Measurements from ENCODE around the gene RPH3AL. TPM values are rescaled to one million over a fixed set of nuclear protein-coding genes. Genes with fewer than 3 reads are reported as not detected.
"Not testable (repeated sequence)": the region's sequence is repeated elsewhere in the genome, so short reads cannot be mapped to it uniquely, and the experiment has no call there.

Gene RPH3AL
- polyA plus RNA-seq, 1 donor from 2014 or later: 0.87 TPM

DNA sequence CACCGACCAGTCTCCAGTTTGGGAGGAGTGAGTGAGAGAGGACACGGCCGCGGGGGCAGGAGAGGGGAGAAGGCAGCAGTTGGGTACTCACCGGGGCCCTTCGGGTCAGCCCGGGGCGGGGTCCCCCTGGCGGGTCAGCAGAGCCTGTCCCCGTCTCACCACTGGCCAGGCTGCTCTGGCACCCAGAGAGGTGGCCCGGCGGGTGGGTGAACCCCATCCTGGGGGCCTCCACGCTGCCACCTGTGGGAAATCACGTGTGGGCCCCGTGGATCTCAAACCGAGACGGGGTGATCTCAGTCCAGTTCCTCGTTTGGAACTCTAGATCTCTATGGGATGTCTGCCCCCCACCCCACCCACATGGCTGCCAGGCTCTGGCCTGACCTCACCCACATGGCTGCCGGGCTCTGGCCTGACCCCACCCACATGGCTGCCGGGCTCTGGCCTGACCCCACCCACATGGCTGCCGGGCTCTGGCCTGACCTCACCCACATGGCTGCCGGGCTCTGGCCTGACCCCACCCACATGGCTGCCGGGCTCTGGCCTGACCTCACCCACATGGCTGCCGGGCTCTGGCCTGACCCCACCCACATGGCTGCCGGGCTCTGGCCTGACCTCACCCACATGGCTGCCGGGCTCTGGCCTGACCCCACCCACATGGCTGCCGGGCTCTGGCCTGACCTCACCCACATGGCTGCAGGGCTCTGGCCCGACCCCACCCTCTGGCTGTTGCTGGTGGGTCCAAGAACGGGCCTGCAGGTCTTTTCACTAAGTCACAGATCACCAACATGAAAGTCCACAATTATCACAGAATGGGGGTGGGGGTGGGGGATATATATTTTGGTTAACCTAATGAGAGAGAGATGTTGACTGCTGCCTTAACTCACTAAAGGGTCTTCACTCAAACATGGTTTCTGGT lies 136.8 kb downstream of the RPH3AL start:
- H2AFZ ChIP-seq (ENCODE audit: low read depth, low read length); H4K20me1 ChIP-seq (ENCODE audit: insufficient read depth); H3K27me3 ChIP-seq (ENCODE audit: insufficient read depth, low read depth, low read length); H3K4me3 ChIP-seq (ENCODE audit: low read length); H3F3A ChIP-seq (ENCODE audit: insufficient read depth, low read length, poor library complexity, severe bottlenecking); H3K27ac ChIP-seq (ENCODE audit: low read length); H3K36me3 ChIP-seq (ENCODE audit: insufficient read depth, low read length); H3K4me2 ChIP-seq (ENCODE audit: low read length); H3K9me3 ChIP-seq (ENCODE audit: low read length); H3K9ac ChIP-seq (ENCODE audit: low read length); H3K79me2 ChIP-seq (replicated peaks; ENCODE audit: insufficient read depth, low read length); H3K9me2 ChIP-seq (ENCODE audit: insufficient read depth, low read length): not testable (repeated sequence)

DNA sequence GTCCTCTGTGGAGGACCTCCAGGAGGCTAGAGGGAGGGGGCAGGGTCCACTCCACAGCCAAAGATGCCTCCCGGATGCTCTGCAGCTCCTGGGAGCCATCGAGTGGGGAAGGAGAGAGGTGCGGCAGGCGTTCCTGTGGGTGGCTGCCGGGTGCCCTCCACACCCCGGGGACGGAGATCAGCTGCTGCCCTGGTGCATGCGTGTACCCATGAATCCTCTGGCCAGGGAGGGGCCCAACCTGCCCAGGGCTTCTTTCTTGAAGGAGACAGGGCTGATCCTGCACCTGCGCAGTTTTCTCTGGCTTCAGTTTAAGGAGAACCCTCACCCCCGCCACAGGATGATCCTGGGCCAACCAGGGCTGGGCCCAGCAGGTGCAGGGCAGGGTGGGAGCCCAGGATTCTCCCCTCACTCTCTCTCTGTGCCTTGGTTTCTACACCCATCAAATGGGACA lies 137.7 kb downstream of the RPH3AL start:
- no peaks in the 10 kb centered on the region for H3F3A ChIP-seq (ENCODE audit: insufficient read depth, low read length, poor library complexity, severe bottlenecking)
- no peaks in the 10 kb centered on the region for H3K27me3 ChIP-seq (ENCODE audit: insufficient read depth, low read depth, low read length)
- H3K9ac ChIP-seq (ENCODE audit: low read length): no peak overlapping the region
- H2AFZ ChIP-seq (ENCODE audit: low read depth, low read length): no peak overlapping the region
- TF ChIP-seq, protein P1, sequence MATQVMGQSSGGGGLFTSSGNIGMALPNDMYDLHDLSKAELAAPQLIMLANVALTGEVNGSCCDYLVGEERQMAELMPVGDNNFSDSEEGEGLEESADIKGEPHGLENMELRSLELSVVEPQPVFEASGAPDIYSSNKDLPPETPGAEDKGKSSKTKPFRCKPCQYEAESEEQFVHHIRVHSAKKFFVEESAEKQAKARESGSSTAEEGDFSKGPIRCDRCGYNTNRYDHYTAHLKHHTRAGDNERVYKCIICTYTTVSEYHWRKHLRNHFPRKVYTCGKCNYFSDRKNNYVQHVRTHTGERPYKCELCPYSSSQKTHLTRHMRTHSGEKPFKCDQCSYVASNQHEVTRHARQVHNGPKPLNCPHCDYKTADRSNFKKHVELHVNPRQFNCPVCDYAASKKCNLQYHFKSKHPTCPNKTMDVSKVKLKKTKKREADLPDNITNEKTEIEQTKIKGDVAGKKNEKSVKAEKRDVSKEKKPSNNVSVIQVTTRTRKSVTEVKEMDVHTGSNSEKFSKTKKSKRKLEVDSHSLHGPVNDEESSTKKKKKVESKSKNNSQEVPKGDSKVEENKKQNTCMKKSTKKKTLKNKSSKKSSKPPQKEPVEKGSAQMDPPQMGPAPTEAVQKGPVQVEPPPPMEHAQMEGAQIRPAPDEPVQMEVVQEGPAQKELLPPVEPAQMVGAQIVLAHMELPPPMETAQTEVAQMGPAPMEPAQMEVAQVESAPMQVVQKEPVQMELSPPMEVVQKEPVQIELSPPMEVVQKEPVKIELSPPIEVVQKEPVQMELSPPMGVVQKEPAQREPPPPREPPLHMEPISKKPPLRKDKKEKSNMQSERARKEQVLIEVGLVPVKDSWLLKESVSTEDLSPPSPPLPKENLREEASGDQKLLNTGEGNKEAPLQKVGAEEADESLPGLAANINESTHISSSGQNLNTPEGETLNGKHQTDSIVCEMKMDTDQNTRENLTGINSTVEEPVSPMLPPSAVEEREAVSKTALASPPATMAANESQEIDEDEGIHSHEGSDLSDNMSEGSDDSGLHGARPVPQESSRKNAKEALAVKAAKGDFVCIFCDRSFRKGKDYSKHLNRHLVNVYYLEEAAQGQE (IDR thresholded peaks at IDR 0.05; ENCODE audit: borderline replicate concordance): no peak
- TF ChIP-seq, protein P2, sequence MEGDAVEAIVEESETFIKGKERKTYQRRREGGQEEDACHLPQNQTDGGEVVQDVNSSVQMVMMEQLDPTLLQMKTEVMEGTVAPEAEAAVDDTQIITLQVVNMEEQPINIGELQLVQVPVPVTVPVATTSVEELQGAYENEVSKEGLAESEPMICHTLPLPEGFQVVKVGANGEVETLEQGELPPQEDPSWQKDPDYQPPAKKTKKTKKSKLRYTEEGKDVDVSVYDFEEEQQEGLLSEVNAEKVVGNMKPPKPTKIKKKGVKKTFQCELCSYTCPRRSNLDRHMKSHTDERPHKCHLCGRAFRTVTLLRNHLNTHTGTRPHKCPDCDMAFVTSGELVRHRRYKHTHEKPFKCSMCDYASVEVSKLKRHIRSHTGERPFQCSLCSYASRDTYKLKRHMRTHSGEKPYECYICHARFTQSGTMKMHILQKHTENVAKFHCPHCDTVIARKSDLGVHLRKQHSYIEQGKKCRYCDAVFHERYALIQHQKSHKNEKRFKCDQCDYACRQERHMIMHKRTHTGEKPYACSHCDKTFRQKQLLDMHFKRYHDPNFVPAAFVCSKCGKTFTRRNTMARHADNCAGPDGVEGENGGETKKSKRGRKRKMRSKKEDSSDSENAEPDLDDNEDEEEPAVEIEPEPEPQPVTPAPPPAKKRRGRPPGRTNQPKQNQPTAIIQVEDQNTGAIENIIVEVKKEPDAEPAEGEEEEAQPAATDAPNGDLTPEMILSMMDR (IDR thresholded peaks at IDR 0.05; ENCODE audit: poor library complexity, severe bottlenecking): no peak
- TF ChIP-seq POLR2AphosphoS5 (IDR thresholded peaks at IDR 0.05) (no peak), SMC3 (conservative IDR thresholded peaks at IDR 0.05; ENCODE audit: poor library complexity) (no peak), TAF1 (IDR thresholded peaks at IDR 0.05; ENCODE audit: low read depth) (no peak), EZH2 (IDR thresholded peaks at IDR 0.05; ENCODE audit: borderline replicate concordance, insufficient read depth, low read length, poor library complexity, severe bottlenecking) (no peak), MXI1 (conservative IDR thresholded peaks at IDR 0.05; ENCODE audit: poor library complexity, severe bottlenecking) (no peak), RAD21 (conservative IDR thresholded peaks at IDR 0.05) (no peak), EP300 (conservative IDR thresholded peaks at IDR 0.05; ENCODE audit: poor library complexity, severe bottlenecking) (no peak)
- H3K27ac ChIP-seq (ENCODE audit: low read length): no peak overlapping the region
- no peak overlapping the region for H3K4me3 ChIP-seq (ENCODE audit: low read length)
- no peak overlapping the region for H3K4me2 ChIP-seq (ENCODE audit: low read length)
- H3K9me3 ChIP-seq (ENCODE audit: low read length): no peaks in the 10 kb centered on the region
- no peaks in the 10 kb centered on the region for H3K9me2 ChIP-seq (ENCODE audit: insufficient read depth, low read length)
- no peaks in the 10 kb centered on the region for H3K36me3 ChIP-seq (ENCODE audit: insufficient read depth, low read length)
- no peaks in the 10 kb centered on the region for H3K79me2 ChIP-seq (replicated peaks; ENCODE audit: insufficient read depth, low read length)
- no peaks in the 10 kb centered on the region for H4K20me1 ChIP-seq (ENCODE audit: insufficient read depth)

All from neural cell (in vitro differentiated cells).